LNCaP clone FGC (cell line): ENCODE results near the gene SV2B.
"Not testable (repeated sequence)": the region's sequence is repeated elsewhere in the genome, so short reads cannot be mapped to it uniquely, and the experiment has no call there.

Experiments used
- DNase-seq: peaks from one replicate; pipeline ENCODE4 v3.0.0-alpha.2; 2011; ENCODE audit warnings: low read depth
- H3K4me3 ChIP-seq: 2 replicates; pipeline ENCODE4 v1.5.1; 2011; ENCODE audit warnings: mild to moderate bottlenecking, low read depth, low read length, control low read depth
- CTCF ChIP-seq: IDR thresholded peaks from 2 replicates; pipeline ENCODE4 v1.5.1; 2012; ENCODE audit warnings: mild to moderate bottlenecking; ENCODE audit not compliant: control insufficient read depth, insufficient read depth; ENCODE audit errors: extremely low read depth

SV2B gene

GRCh38 chr15:91331581-91331980 is 231.5 kb downstream of the SV2B start:
- TF ChIP-seq CTCF: no peak

GRCh38 chr15:91335702-91336101 is 235.6 kb downstream of the SV2B start:
- DNase-seq: no peak
- no peak overlapping the region for H3K4me3 ChIP-seq
- TF ChIP-seq CTCF: no peak

More at GRCh38 chr15:91331581-91331980, 231.5 kb downstream of the SV2B start:
- H3K4me3 ChIP-seq: no peak overlapping the region
- DNase-seq: no peak

DNA sequence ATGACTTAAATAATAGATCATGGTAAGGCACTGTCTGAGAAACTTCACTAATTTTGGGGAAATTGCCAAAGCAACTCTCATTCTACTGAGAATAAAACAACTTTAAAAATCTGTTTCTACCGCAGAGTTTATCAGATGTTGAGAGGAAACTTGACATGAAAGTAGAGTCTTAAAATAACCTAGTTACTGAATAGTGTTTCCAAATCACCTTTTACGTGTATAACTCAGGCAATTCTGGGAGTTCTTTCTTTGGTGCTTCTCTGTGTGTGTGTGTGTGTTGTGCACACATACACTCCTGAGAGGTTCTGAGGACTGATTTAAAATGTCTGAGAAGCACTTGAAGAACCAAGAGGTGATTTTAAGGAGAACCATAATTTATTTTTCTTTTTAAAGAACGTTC is 236.6 kb downstream of the SV2B start:
- no peak for TF ChIP-seq CTCF
- no peak overlapping the region for H3K4me3 ChIP-seq
- DNase-seq: no peak

DNA sequence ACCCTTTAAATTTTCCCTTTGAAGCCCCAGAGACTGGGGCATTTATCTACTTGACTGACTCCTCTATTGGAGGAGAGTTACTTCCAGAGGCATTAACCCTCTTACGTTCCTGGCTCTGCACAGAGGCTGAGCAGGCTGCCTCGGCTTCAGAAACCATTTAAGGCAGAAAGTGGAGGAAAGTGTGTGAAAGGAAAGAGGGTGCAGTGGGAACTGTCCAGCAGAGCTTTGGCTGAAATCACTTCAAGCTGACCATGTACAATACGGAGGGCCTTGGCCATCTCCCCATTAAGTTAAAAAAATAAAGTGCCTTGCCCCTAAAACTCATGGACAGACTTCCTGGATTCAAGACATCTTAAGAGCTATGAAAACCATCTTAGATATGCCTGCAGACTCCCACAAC is 238.7 kb downstream of the SV2B start:
- no peak overlapping the region for H3K4me3 ChIP-seq
- DNase-seq: peak; percentile 1
- TF ChIP-seq CTCF: no peak

- H3K4me3 ChIP-seq: no peak overlapping the region
- no peak for DNase-seq
- no peak for TF ChIP-seq CTCF
Observed at GRCh38 chr15:91342097-91342496, 242.0 kb downstream of the SV2B start.

GRCh38 chr15:91344912-91345311 is 244.9 kb downstream of the SV2B start:
- not testable (repeated sequence) for DNase-seq, H3K4me3 ChIP-seq

- DNase-seq: no peak
- H3K4me3 ChIP-seq: no peak overlapping the region
- no peak for TF ChIP-seq CTCF
Observed at GRCh38 chr15:91345736-91346135, 245.7 kb downstream of the SV2B start.
